IMR-90 (cell line): ENCODE measurements around the gene CUBN. TPM values are rescaled to one million over a fixed set of nuclear protein-coding genes. Genes with fewer than 3 reads are reported as not detected.

Experiments
- ATAC-seq: fragments of 200-7000 bp; cut with Tn5 transposase; 2 replicates; pipeline ENCODE4 v1.9.1; 2020; ENCODE audit warnings: low read depth, mild to moderate bottlenecking, moderate library complexity
- BruUV-seq: library from RNA; stranded (reverse); fragments of 400-500 nt; replicated peaks from 2 replicates; lab custom pipeline; 2021; lab: Mats Ljungman, UMichigan
- CTCF ChIA-PET: fragments of 300-600 bp; formaldehyde crosslinking; extraction: SDS; loops from one replicate; lab custom pipeline; 2021; ENCODE audit warnings: antibody characterized with exemption; lab: Yijun Ruan, JAX
- POLR2A ChIA-PET: fragments of 300-600 bp; sonication (Branson Sonifier 250); formaldehyde crosslinking; loops from one replicate; lab custom pipeline; 2022; ENCODE audit warnings: antibody characterized with exemption; ENCODE audit not compliant: unreplicated experiment; lab: Charles Lee
- DNase-seq: peaks from one replicate; pipeline ENCODE4 v3.0.0; 2013
- H2AFZ ChIP-seq: replicated peaks from 2 replicates; pipeline ENCODE3; 2013; ENCODE audit warnings: low read length, mild to moderate bottlenecking; ENCODE audit not compliant: poor library complexity
- H2AK5ac ChIP-seq: 2 replicates; pipeline ENCODE4 v1.6.1; 2013; ENCODE audit warnings: low read depth, low read length, inconsistent platforms
- H2AK9ac ChIP-seq: replicated peaks from 2 replicates; pipeline ENCODE3; 2013; ENCODE audit warnings: mild to moderate bottlenecking, low read depth, low read length, moderate library complexity; ENCODE audit not compliant: poor library complexity
- H2BK120ac ChIP-seq: 2 replicates; pipeline ENCODE4 v1.6.1; 2013; ENCODE audit warnings: low read depth, low read length, inconsistent platforms
- H2BK15ac ChIP-seq: 3 replicates; pipeline ENCODE4 v1.6.1; 2013; ENCODE audit warnings: low read depth, low read length, inconsistent platforms
- H2BK20ac ChIP-seq: 2 replicates; pipeline ENCODE4 v1.6.1; 2013; ENCODE audit warnings: low read depth, mild to moderate bottlenecking, inconsistent platforms, low read length, moderate library complexity
- H2BK5ac ChIP-seq: 2 replicates; pipeline ENCODE4 v1.6.1; 2013; ENCODE audit warnings: mild to moderate bottlenecking, low read depth, low read length, inconsistent platforms; ENCODE audit not compliant: poor library complexity, severe bottlenecking
- H3K14ac ChIP-seq: replicated peaks from 2 replicates; pipeline ENCODE4 v1.6.1; 2013; ENCODE audit warnings: low read depth, low read length, inconsistent platforms
- H3K18ac ChIP-seq: 2 replicates; pipeline ENCODE4 v1.6.1; 2013; ENCODE audit warnings: low read depth, low read length, control low read depth
- H3K23ac ChIP-seq: 2 replicates; pipeline ENCODE4 v1.6.1; 2013; ENCODE audit warnings: low read depth, low read length, inconsistent platforms
- H3K27ac ChIP-seq: 2 replicates; pipeline ENCODE4 v1.5.1; 2013; ENCODE audit warnings: mild to moderate bottlenecking, control low read depth, low read length; ENCODE audit not compliant: insufficient read depth
- H3K27me3 ChIP-seq: 2 replicates; pipeline ENCODE4 v1.6.1; 2013; ENCODE audit warnings: low read length; ENCODE audit not compliant: control insufficient read depth, insufficient read depth
- H3K36me3 ChIP-seq: 2 replicates; pipeline ENCODE4 v1.6.1; 2013; ENCODE audit warnings: low read length, mixed read lengths; ENCODE audit not compliant: control insufficient read depth, insufficient read depth
- H3K4ac ChIP-seq: 2 replicates; pipeline ENCODE4 v1.6.1; 2013; ENCODE audit warnings: low read depth, low read length, inconsistent platforms
- H3K4me1 ChIP-seq: 2 replicates; pipeline ENCODE4 v1.6.1; 2013; ENCODE audit warnings: low read length, mixed read lengths; ENCODE audit not compliant: control insufficient read depth, insufficient read depth
- H3K4me2 ChIP-seq: 2 replicates; pipeline ENCODE4 v1.6.1; 2013; ENCODE audit warnings: low read depth, mild to moderate bottlenecking, control low read depth, low read length, moderate library complexity
- H3K4me3 ChIP-seq: 2 replicates; pipeline ENCODE4 v1.5.1; 2013; ENCODE audit warnings: low read depth, mild to moderate bottlenecking, control low read depth, low read length, moderate library complexity; ENCODE audit not compliant: insufficient read depth
- H3K56ac ChIP-seq: 2 replicates; pipeline ENCODE4 v1.6.1; 2013; ENCODE audit warnings: low read length, inconsistent platforms; ENCODE audit not compliant: insufficient read depth; ENCODE audit errors: extremely low read depth
- H3K79me1 ChIP-seq, 2 experiments: 2 replicates each; pipeline ENCODE4 v1.6.1; 2013; ENCODE audit warnings: low read length in 2 of 2, inconsistent platforms in 1 of 2, low read depth in 1 of 2
- H3K9ac ChIP-seq: 2 replicates; pipeline ENCODE4 v1.6.1; 2013; ENCODE audit warnings: low read depth, low read length, control low read depth
- H3K9me1 ChIP-seq: 2 replicates; pipeline ENCODE4 v1.6.1; 2013; ENCODE audit warnings: low read length, inconsistent platforms; ENCODE audit not compliant: insufficient read depth
- H3K9me3 ChIP-seq: 2 replicates; pipeline ENCODE4 v1.6.1; 2013; ENCODE audit warnings: low read length; ENCODE audit not compliant: control insufficient read depth, insufficient read depth
- H4K20me1 ChIP-seq: 2 replicates; pipeline ENCODE4 v1.6.1; 2013; ENCODE audit warnings: low read length, inconsistent platforms; ENCODE audit not compliant: insufficient read depth
- H4K5ac ChIP-seq: 2 replicates; pipeline ENCODE4 v1.6.1; 2013; ENCODE audit warnings: mild to moderate bottlenecking, low read depth, low read length, control low read depth
- H4K8ac ChIP-seq, 2 experiments: 2 replicates each; pipeline ENCODE4 v1.6.1; 2013; ENCODE audit warnings: low read depth in 2 of 2, low read length in 2 of 2, control low read depth in 1 of 2, inconsistent platforms in 1 of 2
- H4K91ac ChIP-seq: 2 replicates; pipeline ENCODE4 v1.6.1; 2013; ENCODE audit warnings: low read depth, low read length, inconsistent platforms; ENCODE audit not compliant: insufficient read depth
- BHLHE40 ChIP-seq: fragments of 150-350 bp; IDR thresholded peaks from 2 replicates; pipeline ENCODE4 v1.6.1; 2016; ENCODE audit warnings: mild to moderate bottlenecking, low read depth, low read length
- CEBPB ChIP-seq: IDR thresholded peaks from 2 replicates; pipeline ENCODE4 v1.6.1; 2012; ENCODE audit warnings: low read depth, low read length, improper control_type of control experiment
- MAFK ChIP-seq: IDR thresholded peaks from 2 replicates; pipeline ENCODE4 v1.6.1; 2012; ENCODE audit warnings: low read depth, low read length, improper control_type of control experiment
- MAZ ChIP-seq: IDR thresholded peaks from 2 replicates; pipeline ENCODE4 v1.6.1; 2012; ENCODE audit warnings: low read depth, mild to moderate bottlenecking, low read length, improper control_type of control experiment, moderate library complexity, borderline replicate concordance
- MXI1 ChIP-seq: IDR thresholded peaks from 2 replicates; pipeline ENCODE4 v1.6.1; 2012; ENCODE audit warnings: low read depth, mild to moderate bottlenecking, low read length, moderate library complexity, borderline replicate concordance
- WGBS, 2 experiments: methylation state at CpG; one replicate each; pipeline versions ENCODE4 v1.1.5 to v1.1.7; 2013; ENCODE audit warnings: missing lambda C conversion rate in 2 of 2; ENCODE audit not compliant: insufficient read length in 1 of 2; ENCODE audit errors: extremely low coverage in 2 of 2; 5-methylcytosine and 5-hydroxymethylcytosine counted together
- dilution Hi-C: fragments of 300-500 bp; cut with HindIII; formaldehyde crosslinking; loops from one replicate; pipeline ENCODE4 v1.14.3; 2018; ENCODE audit warnings: low sequenced_read_pairs; ENCODE audit not compliant: unreplicated experiment
- in situ Hi-C: fragments of 300-500 bp; cut with MboI; formaldehyde crosslinking; loops from 3 replicates; pipeline ENCODE4 v1.14.3; 2019; ENCODE audit warnings: low sequenced_read_pairs, inconsistent platforms, mixed read lengths
- intact Hi-C: fragments of 100-400 bp; cut with micrococcal nuclease; formaldehyde crosslinking; loops from 2 replicates; pipeline ENCODE4 v1.10.0; 2022
- polyA plus RNA-seq, 3 experiments: library from polyadenylated mRNA; depleted of rRNA; stranded (reverse); fragments of >200 nt; gene quantifications; 2 replicates each; pipeline ENCODE4 v1.2.3, GENCODE V29; 2012; ENCODE audit warnings: low replicate concordance in 1 of 3
- total RNA-seq: library from RNA; depleted of rRNA; stranded (reverse); fragments of >200 nt; gene quantifications from 2 replicates; pipeline ENCODE4 v1.2.3, GENCODE V29; 2012

Gene CUBN
- total and polyA plus RNA-seq, 2 of the 4 experiments (the other 2 are of a cell fraction), result 0.19 to 0.54 TPM

DNA sequence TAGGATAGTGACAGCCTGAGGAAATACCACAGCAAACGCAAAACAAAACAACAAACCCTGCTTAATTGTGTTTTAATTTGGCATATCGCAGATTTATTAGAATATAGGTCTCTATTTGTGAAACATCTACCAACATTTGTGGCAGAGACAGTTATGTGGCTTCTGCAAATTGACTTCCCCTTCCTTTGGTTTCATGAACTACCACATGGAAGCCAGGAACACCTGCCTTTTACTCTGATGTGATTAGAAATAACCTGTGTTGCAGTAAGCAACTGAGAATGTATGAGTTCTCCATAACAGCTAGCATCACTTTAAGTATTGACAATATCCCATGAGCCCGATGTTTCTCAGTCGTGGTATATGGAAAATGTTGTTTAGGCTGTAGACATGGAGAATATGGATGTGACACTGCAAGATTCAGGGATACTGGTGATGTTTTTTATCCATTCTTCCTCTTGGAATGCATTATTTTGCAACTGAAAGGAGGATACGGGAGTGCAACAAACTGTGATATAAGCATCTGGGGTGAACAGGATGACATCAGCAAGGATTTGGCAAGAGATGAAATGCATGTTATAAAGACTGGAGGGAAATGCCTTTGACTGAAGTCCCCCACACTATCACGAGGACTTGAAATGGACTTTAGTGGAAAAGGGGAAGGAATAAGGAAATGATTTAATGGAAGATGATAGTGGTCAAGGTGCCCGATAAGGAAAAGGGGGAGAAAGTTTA lies 95.9 kb downstream of the CUBN start:
- DNase-seq (peak; percentile 72), ATAC-seq (peak; percentile 48)
- H3K23ac ChIP-seq, result no peak overlapping the region
- H3K79me1 ChIP-seq, result no peaks in the 10 kb centered on the region
- H2AK5ac ChIP-seq, result no peak overlapping the region
- H2BK20ac ChIP-seq, result peak overlapping the region; percentile 18; the same call in 1 of the 2 replicates
- no peak overlapping the region for H4K8ac ChIP-seq
- no peak overlapping the region for H4K5ac ChIP-seq
- H3K9me1 ChIP-seq, result no peaks in the 10 kb centered on the region
- H2AK9ac ChIP-seq, result no peak overlapping the region
- H3K4me3 ChIP-seq, result no peak overlapping the region
- dilution Hi-C loops (no loop called here), intact Hi-C loops (no loop called here), in situ Hi-C loops (no loop called here)
- no peak overlapping the region; the same call in 1 of the 2 replicates for H3K14ac ChIP-seq
- H3K9me3 ChIP-seq, result no peaks in the 10 kb centered on the region
- H4K91ac ChIP-seq, result no peak overlapping the region
- no peak overlapping the region for H2BK15ac ChIP-seq
- no peak overlapping the region for H2BK5ac ChIP-seq
- H4K20me1 ChIP-seq, result no peaks in the 10 kb centered on the region
- no peak overlapping the region for H3K4ac ChIP-seq
- ChIA-PET POLR2A (no interaction called here), CTCF (no interaction called here)
- no peak overlapping the region for H3K4me2 ChIP-seq
- no peaks in the 10 kb centered on the region for H3K36me3 ChIP-seq
- no peak overlapping the region for H3K18ac ChIP-seq
- no peak overlapping the region for H3K56ac ChIP-seq
- H2BK120ac ChIP-seq, result no peak overlapping the region
- H3K27ac ChIP-seq, result no peak overlapping the region
- no peak overlapping the region for H2AFZ ChIP-seq
- no peak overlapping the region for H3K9ac ChIP-seq
- TF ChIP-seq MAFK (no peak), BHLHE40 (no peak), CEBPB (peak; percentile 71), MAZ (no peak), MXI1 (no peak)
- H3K27me3 ChIP-seq, result no peaks in the 10 kb centered on the region
- H3K4me1 ChIP-seq, result peaks cover 7% of the 10 kb centered on the region
- WGBS, 2 experiments, result 40 to 100% methylated on average over 1 of the region's 7 CpGs
- BruUV-seq, result no TSS peak
